ENCODE results near the gene TECR. TPM values are rescaled to one million over a fixed set of nuclear protein-coding genes. Genes with fewer than 3 reads are reported as not detected.
"Not testable (repeated sequence)": the region's sequence is repeated elsewhere in the genome, so short reads cannot be mapped to it uniquely, and the experiment has no call there.

The TECR gene
- total RNA-seq, 1 donor from 2014 or later, result 186 TPM

DNA sequence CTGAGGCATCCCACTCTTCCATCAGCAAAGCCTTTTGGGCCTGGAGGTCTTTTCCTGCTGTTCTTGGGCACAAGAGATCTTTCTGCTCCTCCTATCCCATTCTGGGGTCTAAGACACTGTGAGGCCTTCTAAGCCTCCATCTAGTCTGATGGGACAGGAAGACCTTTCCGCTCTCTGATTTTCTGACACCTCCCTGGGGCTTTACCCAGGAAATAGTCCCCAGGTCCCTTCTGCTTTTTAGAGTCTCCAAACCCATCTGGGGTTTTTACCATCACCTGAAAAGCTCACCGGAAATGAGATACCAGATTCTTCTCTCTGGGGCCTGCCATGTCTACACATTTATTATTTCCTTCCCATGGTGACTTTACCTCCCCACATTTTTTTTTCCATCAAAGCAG is 74.6 kb downstream of the TECR start:
- no peaks in the 10 kb centered on the region for H3K27me3 Mint-ChIP-seq
- H3K4me3 Mint-ChIP-seq (ENCODE audit: low read depth), result no peak overlapping the region
- peaks cover 2% of the 10 kb centered on the region for H3K36me3 Mint-ChIP-seq (ENCODE audit: insufficient read depth)
- no peaks in the 10 kb centered on the region for H3K4me1 Mint-ChIP-seq (ENCODE audit: low read depth)
- DNase-seq (ENCODE audit: low spot score, unreplicated experiment), result no peak
- TF ChIP-seq, protein P1, sequence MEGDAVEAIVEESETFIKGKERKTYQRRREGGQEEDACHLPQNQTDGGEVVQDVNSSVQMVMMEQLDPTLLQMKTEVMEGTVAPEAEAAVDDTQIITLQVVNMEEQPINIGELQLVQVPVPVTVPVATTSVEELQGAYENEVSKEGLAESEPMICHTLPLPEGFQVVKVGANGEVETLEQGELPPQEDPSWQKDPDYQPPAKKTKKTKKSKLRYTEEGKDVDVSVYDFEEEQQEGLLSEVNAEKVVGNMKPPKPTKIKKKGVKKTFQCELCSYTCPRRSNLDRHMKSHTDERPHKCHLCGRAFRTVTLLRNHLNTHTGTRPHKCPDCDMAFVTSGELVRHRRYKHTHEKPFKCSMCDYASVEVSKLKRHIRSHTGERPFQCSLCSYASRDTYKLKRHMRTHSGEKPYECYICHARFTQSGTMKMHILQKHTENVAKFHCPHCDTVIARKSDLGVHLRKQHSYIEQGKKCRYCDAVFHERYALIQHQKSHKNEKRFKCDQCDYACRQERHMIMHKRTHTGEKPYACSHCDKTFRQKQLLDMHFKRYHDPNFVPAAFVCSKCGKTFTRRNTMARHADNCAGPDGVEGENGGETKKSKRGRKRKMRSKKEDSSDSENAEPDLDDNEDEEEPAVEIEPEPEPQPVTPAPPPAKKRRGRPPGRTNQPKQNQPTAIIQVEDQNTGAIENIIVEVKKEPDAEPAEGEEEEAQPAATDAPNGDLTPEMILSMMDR (IDR thresholded peaks at IDR 0.05; ENCODE audit: unreplicated experiment), result no peak
- peaks cover 34% of the 10 kb centered on the region for H3K9me3 Mint-ChIP-seq (ENCODE audit: low read depth)
- no peak overlapping the region for H3K27ac Mint-ChIP-seq

DNA sequence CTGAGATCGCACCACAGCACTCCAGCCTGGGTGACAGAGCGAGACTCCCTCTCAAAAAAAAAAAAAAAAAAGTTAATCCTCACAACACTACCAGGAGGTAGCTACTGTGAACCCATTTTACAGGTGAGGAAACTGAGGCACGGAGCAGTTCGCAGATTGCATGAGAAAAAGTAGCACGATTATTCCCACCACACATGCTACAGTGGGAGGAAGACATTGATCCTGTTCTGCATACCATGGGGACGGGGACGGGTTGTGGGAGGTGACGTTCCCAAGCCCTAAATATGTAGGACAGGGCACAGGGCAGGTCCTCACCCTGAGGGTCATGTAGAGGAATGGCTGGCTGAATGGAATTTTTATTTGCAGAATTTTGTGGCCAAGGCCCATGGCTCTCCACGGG is 77.2 kb downstream of the TECR start:
- no peak overlapping the region for H3K27ac Mint-ChIP-seq
- H3K27me3 Mint-ChIP-seq, result no peaks in the 10 kb centered on the region
- no peak for DNase-seq (ENCODE audit: low spot score, unreplicated experiment)
- no peak overlapping the region for H3K4me3 Mint-ChIP-seq (ENCODE audit: low read depth)
- peaks cover 5% of the 10 kb centered on the region for H3K36me3 Mint-ChIP-seq (ENCODE audit: insufficient read depth)
- H3K9me3 Mint-ChIP-seq (ENCODE audit: low read depth), result peaks cover 36% of the 10 kb centered on the region
- TF ChIP-seq, protein P1 (IDR thresholded peaks at IDR 0.05; ENCODE audit: unreplicated experiment), result no peak
- H3K4me1 Mint-ChIP-seq (ENCODE audit: low read depth), result no peaks in the 10 kb centered on the region

DNA sequence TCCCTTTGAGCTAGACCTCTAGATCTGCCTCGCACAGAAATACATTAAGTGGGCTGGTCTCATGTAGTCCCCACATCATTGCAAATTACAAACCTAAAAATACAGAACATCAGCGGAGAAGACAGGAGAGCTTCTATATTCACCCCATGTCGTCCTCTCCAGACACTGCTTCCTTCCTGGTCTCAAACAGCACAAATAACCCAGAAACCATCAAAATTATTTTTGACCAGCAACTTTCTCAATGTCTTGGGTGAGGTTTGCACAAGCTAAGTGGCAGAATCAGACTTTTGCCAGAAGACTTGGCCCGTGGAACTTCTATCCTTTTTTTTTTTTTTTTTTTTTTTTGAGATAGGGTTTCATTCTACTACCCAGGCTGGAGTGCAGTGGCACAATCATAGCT is 81.7 kb downstream of the TECR start:
- Mint-ChIP-seq H3K27ac (no peak overlapping the region), H3K4me1 (ENCODE audit: low read depth) (no peaks in the 10 kb centered on the region), H3K36me3 (ENCODE audit: insufficient read depth) (peaks cover 5% of the 10 kb centered on the region), H3K9me3 (ENCODE audit: low read depth) (peaks cover 25% of the 10 kb centered on the region), H3K27me3 (no peaks in the 10 kb centered on the region), H3K4me3 (ENCODE audit: low read depth) (no peak overlapping the region)
- TF ChIP-seq, protein P1 (IDR thresholded peaks at IDR 0.05; ENCODE audit: unreplicated experiment), result no peak
- no peak for DNase-seq (ENCODE audit: low spot score, unreplicated experiment)

DNA sequence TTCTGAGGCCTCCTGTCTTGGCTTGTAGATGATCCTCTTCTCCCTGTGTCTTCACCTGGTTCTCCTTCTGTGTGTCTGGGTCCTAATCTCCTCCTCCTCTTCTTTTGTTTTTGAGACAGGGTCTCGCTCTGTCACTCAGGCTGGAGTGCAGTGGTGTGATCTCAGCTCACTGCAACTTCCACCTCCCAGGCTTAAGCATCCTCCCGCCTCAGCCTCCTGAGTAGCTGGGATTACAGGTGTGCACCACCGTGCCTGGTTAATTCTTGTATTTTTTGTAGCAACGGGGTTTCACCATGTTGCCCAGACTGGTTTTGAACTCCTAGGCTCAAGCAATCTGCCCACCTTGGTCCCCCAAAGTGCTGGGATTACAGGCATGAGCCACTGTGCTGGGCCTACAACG is 82.8 kb downstream of the TECR start:
- H3K9me3 Mint-ChIP-seq (ENCODE audit: low read depth), result peaks cover 28% of the 10 kb centered on the region
- not testable (repeated sequence) for H3K36me3 Mint-ChIP-seq (ENCODE audit: insufficient read depth); H3K27ac Mint-ChIP-seq; H3K4me1 Mint-ChIP-seq (ENCODE audit: low read depth); DNase-seq (ENCODE audit: low spot score, unreplicated experiment); H3K27me3 Mint-ChIP-seq; H3K4me3 Mint-ChIP-seq (ENCODE audit: low read depth)

DNA sequence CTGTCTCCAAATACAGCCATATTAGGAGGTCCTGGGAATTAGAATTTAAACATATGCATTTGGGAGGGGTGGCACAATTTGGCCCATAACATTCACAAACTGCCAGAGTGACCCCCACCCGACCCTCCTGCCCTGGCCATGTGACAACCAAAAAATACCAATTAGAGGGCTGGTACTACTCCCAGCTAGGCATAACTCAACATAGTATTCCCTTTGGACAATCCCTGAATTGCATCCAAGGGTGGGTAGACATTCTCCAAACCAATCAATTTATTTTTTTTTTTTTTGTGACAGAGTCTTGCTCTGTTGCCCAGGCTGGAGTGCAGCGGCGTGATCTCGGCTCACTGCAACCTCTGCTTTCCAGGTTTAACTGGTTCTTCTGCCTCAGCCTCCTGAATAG is 83.3 kb downstream of the TECR start:
- Mint-ChIP-seq H3K27ac (no peak overlapping the region), H3K9me3 (ENCODE audit: low read depth) (peaks cover 30% of the 10 kb centered on the region), H3K36me3 (ENCODE audit: insufficient read depth) (peaks cover 6% of the 10 kb centered on the region), H3K4me3 (ENCODE audit: low read depth) (no peak overlapping the region), H3K27me3 (no peaks in the 10 kb centered on the region), H3K4me1 (ENCODE audit: low read depth) (no peaks in the 10 kb centered on the region)
- DNase-seq (ENCODE audit: low spot score, unreplicated experiment), result no peak
- TF ChIP-seq, protein P1 (IDR thresholded peaks at IDR 0.05; ENCODE audit: unreplicated experiment), result no peak

DNA sequence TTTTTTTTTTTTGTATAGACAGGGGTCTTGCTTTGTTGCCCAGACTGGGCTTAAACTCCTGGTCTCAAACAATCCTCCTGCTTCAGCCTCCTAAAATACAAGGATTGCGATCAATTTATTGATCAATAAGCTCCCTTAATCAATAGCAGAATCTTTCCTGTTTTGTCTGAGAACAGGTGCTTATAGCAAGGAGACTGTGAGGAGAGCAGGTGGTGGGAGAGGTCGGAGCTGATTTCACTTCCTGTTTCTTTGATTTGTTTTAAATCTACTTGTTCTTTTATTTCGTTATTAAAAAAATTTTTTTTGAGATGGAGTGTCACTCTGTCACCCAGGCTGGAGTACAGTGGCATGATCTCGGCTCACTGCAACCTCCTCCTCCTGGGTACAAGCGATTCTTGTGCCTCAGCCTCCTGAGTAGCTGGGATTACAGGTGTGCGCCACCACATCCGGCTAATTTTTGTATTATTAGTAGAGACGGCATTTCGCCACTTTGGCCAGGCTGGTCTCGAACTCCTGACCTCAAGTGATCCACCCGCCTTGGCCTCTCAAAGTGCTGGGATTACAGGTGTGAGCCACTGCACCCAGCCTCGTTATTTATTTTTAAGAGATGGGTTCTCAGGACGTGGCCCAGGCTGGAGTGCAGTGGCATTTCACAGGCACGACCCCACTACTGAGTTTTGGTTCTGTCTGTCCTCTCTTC is 84.2 kb downstream of the TECR start:
- not testable (repeated sequence) for DNase-seq (ENCODE audit: low spot score, unreplicated experiment); H3K4me3 Mint-ChIP-seq (ENCODE audit: low read depth); H3K27ac Mint-ChIP-seq; H3K4me1 Mint-ChIP-seq (ENCODE audit: low read depth); H3K36me3 Mint-ChIP-seq (ENCODE audit: insufficient read depth); H3K27me3 Mint-ChIP-seq
- peaks cover 26% of the 10 kb centered on the region for H3K9me3 Mint-ChIP-seq (ENCODE audit: low read depth)
